Measurements from ENCODE around the gene ABLIM1. TPM values are rescaled to one million over a fixed set of nuclear protein-coding genes. Genes with fewer than 3 reads are reported as not detected.

Gene ABLIM1
- total and polyA plus RNA-seq, 2 of the 13 experiments (the other 11 are each of a cell fraction or from before 2014, with no cell fraction given): 59.4 to 92.7 TPM

- intact Hi-C loops (cut with micrococcal nuclease; ENCODE audit: unreplicated experiment): no loop called here
- POLR2A ChIA-PET: no interaction called here
Measured at GRCh38 chr10:114429581-114430335, 228.3 kb downstream of the ABLIM1 start.

GRCh38 chr10:114427124-114427852 is 230.8 kb downstream of the ABLIM1 start:
- H3K4me3 ChIP-seq (replicated peaks in 1 of 3; ENCODE audit: insufficient read depth in 1 of 3, low read depth in 2 of 3, low read length in 3 of 3): no peak overlapping the region
- ATAC-seq (peak; percentile 37), DNase-seq (ENCODE audit: low spot score) (no peak), FAIRE-seq (no peak)
- no peaks in the 10 kb centered on the region for H3K27me3 ChIP-seq (ENCODE audit: control insufficient read depth in 1 of 2, insufficient read depth in 2 of 2, low read length in 2 of 2)
- no peaks in the 10 kb centered on the region for H3K9me3 ChIP-seq (ENCODE audit: low read length)
- no peaks in the 10 kb centered on the region for H4K20me1 ChIP-seq (ENCODE audit: insufficient read depth, low read length)
- no peak overlapping the region for H3K9ac ChIP-seq (ENCODE audit: insufficient read depth, low read depth, low read length)
- H2AFZ ChIP-seq (ENCODE audit: low read length): no peak overlapping the region
- in situ Hi-C loops (cut with HindIII; ENCODE audit: extremely low pct_ligation_motif_present, low pct_unique_long_range_greater_than_20kb): no loop called here
- no peaks in the 10 kb centered on the region for H3K79me2 ChIP-seq (ENCODE audit: insufficient read depth, low read length)
- ChIA-PET POLR2A (no interaction called here), CTCF (ENCODE audit: low intra/inter-chr PET ratio, low total read pairs) (no interaction called here)
- 59% methylated on average over 9 of the region's 9 CpGs for WGBS (ENCODE audit: low lambda C conversion rate)
- no peak overlapping the region for H3K27ac ChIP-seq (ENCODE audit: extremely low read length, insufficient read depth, low read length)
- intact Hi-C loops (cut with micrococcal nuclease; ENCODE audit: unreplicated experiment): no loop called here
- H3K36me3 ChIP-seq (replicated peaks in 1 of 2; ENCODE audit: control insufficient read depth in 1 of 2, insufficient read depth in 2 of 2, low read length in 2 of 2): peaks cover 0 to 2% of the 10 kb centered on the region in 2 experiments; a peak in 1 of 5 replicates
- H3K4me2 ChIP-seq (ENCODE audit: low read depth, low read length): no peak overlapping the region
- no peaks in the 10 kb centered on the region for H3K4me1 ChIP-seq (ENCODE audit: insufficient read depth, low read length)
- no TSS peak for BruUV-seq (replicated peaks)
- TF ChIP-seq STAT5B (CRISPR knock-in tag; IDR thresholded peaks at IDR 0.05): no peak
- no peak for TF ChIP-seq ATF6 (CRISPR knock-in tag; conservative IDR thresholded peaks at IDR 0.05)
- TF ChIP-seq ZBTB4 (CRISPR knock-in tag; IDR thresholded peaks at IDR 0.05; ENCODE audit: borderline replicate concordance): no peak

More at GRCh38 chr10:114429581-114430335, 228.3 kb downstream of the ABLIM1 start:
- Histone ChIP-seq H3K9ac (ENCODE audit: insufficient read depth, low read depth, low read length) (no peak overlapping the region), H3K4me1 (ENCODE audit: insufficient read depth, low read length) (no peaks in the 10 kb centered on the region), H3K4me3 (replicated peaks in 1 of 3; ENCODE audit: insufficient read depth in 1 of 3, low read depth in 2 of 3, low read length in 3 of 3) (no peak overlapping the region), H3K9me3 (ENCODE audit: low read length) (no peaks in the 10 kb centered on the region), H3K27ac (ENCODE audit: extremely low read length, insufficient read depth, low read length) (no peak overlapping the region), H3K27me3 (ENCODE audit: control insufficient read depth in 1 of 2, insufficient read depth in 2 of 2, low read length in 2 of 2) (no peaks in the 10 kb centered on the region), H3K36me3 (replicated peaks in 1 of 2; ENCODE audit: control insufficient read depth in 1 of 2, insufficient read depth in 2 of 2, low read length in 2 of 2) (peaks cover 7 to 10% of the 10 kb centered on the region in 2 experiments; a peak in 3 of 5 replicates), H2AFZ (ENCODE audit: low read length) (no peak overlapping the region), H4K20me1 (ENCODE audit: insufficient read depth, low read length) (no peaks in the 10 kb centered on the region), H3K4me2 (ENCODE audit: low read depth, low read length) (no peak overlapping the region), H3K79me2 (ENCODE audit: insufficient read depth, low read length) (no peaks in the 10 kb centered on the region)
- 96% methylated on average over 7 of the region's 9 CpGs for WGBS (ENCODE audit: low lambda C conversion rate)
- TF ChIP-seq RBM22 (optimal IDR thresholded peaks at IDR 0.05; ENCODE audit: low read length) (peak; percentile 24), TIGD3 (CRISPR knock-in tag; IDR thresholded peaks at IDR 0.05; ENCODE audit: borderline replicate concordance) (no peak)
- no peak for FAIRE-seq
- in situ Hi-C loops (cut with HindIII; ENCODE audit: extremely low pct_ligation_motif_present, low pct_unique_long_range_greater_than_20kb): no loop called here
- no TSS peak for BruUV-seq (replicated peaks)
- ATAC-seq: no peak
- CTCF ChIA-PET (ENCODE audit: low intra/inter-chr PET ratio, low total read pairs): no interaction called here
- no peak for DNase-seq (ENCODE audit: low spot score)

Measured in HepG2 (cell line).